NCI-H526 (cell line): ENCODE results near the gene ZNF536.
A peak's percentile ranks its signal among the peaks of the same experiment; 100 is the strongest.

Experiments used
- DNase-seq, 2 experiments: peaks; one replicate each; lab custom pipeline; 2025; lab: John Stamatoyannopoulos, UW

Gene ZNF536

GRCh38 chr19:30528919-30529318 is 156.7 kb downstream of the ZNF536 start:
- no peak for DNase-seq

DNA sequence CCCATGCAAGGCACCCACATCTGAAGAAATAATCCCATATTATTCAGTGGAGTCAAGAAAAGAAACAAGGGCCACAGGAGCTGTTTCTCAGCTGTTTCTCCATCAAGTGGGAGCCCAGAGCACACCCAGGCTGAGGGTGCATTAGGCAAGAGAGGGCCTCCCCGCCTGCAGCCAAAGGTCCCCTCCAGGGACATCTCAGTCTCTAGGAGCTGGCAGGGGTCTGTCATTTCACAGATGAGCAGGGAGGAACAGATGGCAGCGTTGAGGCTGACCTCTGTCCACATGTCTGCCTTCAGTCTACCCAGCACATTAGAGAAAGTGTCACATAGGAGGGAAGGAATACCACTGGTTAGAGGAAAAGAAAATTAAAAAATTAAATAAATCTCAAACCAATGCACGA is 157.7 kb downstream of the ZNF536 start:
- DNase-seq, result no peak

DNA sequence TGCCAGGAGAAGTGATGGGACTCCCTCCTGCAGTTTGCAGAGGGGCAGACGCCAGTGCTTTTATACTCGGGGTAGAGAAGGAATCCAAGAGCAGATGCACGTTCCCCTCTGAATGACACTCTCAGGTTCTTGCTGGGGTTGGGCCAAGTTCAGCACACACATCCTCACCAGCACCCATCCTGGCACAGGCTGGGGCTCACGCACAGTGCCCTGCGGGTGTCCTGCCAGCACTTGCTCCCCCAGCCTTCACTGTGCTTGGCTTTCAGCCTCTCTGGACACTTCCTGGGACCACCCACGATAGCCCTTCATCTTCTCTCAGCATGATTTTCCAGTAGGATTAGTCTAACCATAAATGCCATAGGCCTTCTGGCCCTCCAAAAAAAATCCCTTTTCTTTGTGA is 158.6 kb downstream of the ZNF536 start:
- no peak for DNase-seq

DNA sequence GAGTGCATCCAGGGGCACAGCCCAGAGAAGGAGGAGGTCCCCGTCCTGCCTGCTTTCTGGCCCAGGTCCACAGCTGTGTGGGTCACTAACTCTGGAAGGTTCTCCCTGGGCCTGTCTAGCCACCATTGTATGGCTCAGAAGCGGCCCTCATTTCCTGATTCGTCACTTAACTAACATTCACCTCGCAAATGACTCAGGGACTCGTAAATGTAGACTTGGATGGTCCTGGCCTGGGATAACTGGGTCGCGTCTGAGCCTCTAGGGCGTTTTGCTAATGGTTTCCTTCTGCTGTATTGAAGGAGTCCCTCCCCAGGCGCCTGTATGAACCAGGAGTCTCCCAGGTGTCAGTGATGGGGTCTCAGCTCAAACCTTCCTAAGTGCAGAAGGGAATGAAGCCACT is 162.8 kb downstream of the ZNF536 start:
- DNase-seq, result no peak

DNA sequence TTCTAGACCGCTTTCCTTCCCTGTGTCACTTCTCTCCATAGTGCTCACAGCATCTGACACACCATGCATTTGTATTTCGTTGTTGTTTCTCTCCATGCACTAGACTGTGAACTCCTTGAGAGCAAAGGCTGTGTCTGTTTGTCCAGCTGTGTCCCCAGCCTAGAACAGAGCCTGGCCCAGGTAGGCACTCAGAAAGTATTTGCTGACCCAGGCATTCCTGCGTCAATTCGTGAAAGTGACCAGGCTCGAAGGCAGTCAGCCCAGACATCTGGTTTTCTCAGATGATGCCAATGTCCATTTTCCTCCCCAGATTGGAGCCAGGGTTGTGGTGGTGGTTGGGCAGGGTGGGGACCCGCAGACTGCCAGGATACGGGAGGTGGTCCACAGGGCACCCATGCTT is 164.8 kb downstream of the ZNF536 start:
- DNase-seq, result no peak

- DNase-seq, result no peak
Measured at GRCh38 chr19:30539315-30539714, 167.1 kb downstream of the ZNF536 start.

DNA sequence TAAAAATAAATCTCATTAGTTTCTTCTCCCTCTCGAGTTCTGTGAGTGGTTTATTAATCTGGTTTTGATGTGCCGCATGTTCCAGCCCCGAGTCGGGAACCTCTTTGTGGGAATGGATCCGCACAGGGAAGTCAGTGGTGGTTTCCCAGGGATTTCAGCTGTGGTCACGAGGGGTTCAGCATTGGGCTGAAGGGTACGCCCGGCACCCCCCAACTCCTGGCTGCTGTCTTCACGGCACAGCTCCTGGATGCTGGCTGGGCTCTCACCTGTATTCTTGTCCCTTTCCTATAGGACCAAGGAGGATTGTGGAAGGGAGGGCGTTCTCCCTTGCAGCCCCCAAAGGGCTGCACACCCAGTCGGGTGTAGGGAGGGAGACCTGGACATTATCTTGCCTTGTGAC is 167.8 kb downstream of the ZNF536 start:
- no peak for DNase-seq

DNA sequence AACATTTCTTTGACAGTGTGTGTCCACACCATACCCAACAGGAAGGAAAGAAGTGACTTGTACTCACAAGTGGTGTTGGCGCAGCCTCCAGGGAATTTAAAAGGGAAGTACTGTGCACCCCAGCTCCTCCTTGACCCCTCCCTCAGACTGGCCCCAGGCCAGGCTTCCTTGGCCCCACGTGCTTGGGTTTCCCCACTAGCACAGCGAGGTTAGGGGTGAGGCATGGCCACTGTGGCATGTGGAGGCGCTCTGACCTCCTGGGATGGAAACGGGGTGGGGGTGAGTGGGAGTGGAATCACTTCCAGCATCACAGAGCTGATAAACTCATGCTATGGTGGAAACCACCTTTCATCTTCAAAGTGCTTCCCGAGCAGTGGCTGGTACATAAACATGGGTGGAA is 168.6 kb downstream of the ZNF536 start:
- no peak for DNase-seq

DNA sequence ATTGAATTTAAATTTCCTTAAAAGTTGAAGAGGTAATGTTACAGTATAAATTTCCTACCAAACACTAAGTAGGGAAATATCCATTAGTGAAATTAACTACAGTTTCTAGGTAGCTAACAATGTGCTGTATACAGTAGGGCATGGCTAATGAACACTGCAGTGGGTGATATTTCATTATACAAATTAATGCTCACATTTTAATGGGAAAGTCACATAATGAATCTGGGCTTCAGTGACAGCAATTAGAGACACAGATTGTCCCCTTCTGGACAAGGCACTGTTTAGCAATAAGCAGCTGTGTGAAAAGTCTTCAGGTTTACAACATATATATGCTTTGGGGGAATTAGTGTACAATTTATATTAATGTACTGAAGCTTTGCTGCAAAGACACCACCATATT is 169.4 kb downstream of the ZNF536 start:
- no peak for DNase-seq

DNA sequence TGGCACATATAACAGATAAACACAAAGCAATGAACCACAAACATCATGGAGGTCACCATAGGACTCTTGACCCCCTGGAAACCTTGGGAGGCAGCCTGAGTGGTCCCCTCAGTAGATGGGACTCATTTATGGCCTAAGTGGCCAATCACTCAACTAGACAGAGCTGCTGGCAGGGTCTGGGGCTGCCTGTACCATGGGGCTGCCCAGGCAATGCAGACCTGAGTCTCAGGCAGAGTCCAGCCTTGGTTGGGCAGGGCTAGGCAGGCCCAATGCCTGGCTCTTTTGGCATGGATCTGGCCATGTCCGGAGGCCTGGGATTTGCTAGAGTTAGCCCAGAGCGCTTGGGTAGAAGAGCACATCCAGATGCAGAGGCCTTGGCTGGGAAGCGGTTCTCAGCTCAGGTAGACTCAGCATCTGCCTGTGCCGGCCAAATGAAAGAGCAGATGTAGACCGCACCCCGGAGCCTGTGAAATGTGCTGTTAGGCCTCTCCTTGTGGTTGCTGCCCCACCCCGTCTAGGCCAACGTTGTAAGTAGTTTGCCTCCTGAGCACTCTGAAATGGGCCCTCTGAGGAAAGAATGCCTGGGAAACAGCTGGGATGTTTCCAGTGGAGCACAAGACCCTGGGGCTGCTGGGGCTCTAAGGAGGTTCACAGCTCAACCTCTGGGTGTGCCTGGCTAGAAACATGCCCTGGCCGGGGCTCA is 171.2 kb downstream of the ZNF536 start:
- DNase-seq, result no peak

DNA sequence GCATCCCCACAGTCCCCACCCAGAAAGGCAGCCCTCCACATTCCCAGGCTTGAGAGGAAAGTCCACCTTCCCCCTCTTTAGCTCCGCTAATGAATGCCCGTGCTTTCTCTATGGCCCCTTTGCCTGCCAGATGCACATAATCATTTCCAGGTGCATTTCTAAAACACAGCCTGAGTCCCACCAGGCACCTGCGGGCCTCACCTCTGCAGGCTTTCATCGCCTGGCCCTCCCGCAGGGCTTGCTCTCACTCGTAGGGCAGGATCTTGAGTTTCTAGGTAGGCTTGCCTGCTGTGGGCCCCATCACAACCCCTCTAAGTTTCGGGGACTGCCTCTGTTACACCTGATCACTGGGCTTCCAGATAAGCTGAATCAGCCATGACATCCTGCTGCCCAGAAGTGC is 173.6 kb downstream of the ZNF536 start:
- no peak for DNase-seq

DNA sequence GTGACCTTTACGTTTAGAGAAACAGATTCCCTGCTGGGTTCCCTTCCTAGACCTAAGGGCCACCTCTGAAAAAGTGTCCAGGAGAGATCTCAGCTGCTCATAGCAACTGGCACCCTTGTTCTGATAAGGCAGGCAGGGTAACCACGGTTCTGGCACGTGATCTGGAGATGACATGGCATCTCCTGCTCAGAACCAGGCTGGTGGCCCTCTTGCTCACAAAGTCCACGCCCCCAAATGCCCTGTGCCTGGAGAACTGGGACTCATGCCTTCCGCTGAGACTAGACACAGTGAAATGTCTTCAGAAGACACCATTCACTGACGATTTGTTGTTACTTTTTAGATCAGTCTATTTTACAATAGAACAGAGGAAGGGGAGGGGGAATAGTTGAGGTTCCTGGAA is 174.1 kb downstream of the ZNF536 start:
- no peak for DNase-seq

DNA sequence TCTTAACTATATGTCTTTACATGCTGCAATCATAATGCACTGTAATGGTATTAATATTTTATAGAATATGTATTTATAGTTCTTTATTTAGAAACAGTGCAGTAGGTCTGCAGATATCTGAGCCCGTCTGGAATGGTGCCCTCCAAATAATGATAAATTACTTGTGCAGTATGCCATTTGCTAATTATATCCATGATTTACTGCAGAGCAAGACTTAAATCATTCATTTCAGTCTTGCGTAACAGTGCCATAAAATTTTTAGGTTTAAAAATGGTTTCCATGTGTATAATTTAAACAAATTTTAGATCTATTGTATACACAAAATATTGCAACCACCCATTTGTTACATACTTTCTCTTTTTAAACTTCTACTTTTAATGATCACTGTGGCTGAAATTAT is 175.1 kb downstream of the ZNF536 start:
- DNase-seq, result no peak

- DNase-seq, result no peak
Measured at GRCh38 chr19:30549151-30549550, 177.0 kb downstream of the ZNF536 start.

- DNase-seq, result no peak
Measured at GRCh38 chr19:30551271-30551670, 179.1 kb downstream of the ZNF536 start.

GRCh38 chr19:30552593-30552992 is 180.4 kb downstream of the ZNF536 start:
- DNase-seq, result no peak

DNA sequence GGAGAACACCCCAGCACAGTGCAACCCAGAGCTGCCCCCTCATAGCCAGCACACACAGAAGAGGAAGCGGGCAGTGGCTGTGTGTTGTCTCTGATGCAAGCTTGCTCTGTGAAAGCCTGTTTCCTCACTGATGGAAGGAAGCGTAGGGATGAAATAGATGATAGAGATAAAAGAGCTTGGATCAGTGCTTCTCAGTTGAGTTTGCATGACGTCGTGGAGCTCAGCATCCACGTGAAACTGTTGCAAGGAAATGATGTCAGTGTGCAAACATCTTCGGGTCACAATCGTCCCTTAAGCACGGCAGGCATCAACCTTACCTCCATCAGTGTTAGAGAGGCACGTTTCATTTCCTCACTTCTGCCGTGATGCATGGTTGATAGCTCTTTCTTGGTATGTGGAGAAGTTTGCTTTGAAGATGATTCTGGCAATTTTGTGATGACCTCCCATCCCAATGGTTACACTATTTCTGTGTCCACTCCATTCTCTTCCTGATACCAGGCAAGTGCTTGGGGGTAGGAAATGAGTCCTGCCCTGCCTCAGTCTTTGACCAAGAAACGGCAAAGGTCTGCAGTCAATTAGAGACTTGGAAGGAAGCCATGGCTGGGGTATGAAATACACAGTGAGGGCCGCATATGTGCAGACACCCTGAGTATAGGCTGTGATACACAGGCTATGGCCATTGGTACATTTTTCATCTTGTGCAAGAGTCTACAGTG is 183.0 kb downstream of the ZNF536 start:
- no peak for DNase-seq

DNA sequence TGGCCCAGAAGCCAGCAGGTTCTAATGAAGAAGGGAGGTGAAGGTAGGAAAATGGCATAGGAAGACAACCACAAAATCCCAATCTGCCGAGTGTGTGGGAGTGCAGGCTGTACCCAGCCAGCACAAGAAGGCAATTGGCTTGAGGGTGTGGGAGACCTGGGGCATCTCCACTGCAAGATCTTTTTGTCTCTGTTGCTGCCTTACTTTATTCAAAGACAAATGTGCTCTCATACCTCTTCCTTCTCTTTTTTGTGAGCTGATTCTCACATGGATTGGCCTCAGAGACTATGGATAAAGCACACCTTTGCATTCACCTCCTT is 183.6 kb downstream of the ZNF536 start:
- no peak for DNase-seq

DNA sequence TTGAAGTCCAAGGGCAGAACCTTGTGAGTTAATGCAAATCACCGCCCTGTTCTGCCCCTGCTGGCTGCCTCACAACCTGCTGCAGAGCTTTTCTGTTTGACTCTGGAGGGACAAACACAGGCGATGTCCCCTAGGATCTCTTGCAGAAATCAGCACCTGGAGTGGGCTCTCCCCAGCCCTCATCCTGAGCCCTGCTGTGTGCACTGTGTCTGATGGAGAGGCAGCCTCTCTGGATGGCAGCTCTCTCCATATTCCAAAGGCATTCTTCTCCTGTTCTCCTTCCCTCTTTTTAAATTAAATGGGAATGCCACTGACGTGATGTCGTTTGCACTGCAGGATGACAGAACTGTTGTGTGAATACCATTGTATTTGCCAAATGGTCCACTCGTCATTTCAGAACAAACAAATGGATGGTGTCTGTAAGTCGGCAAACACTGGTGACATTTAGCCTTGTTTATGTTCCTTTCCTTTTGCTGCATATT is 184.1 kb downstream of the ZNF536 start:
- DNase-seq, result peak; percentile 79 to 96

- DNase-seq, result peak in 1 of 2 experiments; percentile 15
Measured at GRCh38 chr19:30557212-30557611, 185.0 kb downstream of the ZNF536 start.

GRCh38 chr19:30557927-30558557 is 185.9 kb downstream of the ZNF536 start:
- DNase-seq, result no peak

- DNase-seq, result no peak
Measured at GRCh38 chr19:30558793-30559192, 186.6 kb downstream of the ZNF536 start.

DNA sequence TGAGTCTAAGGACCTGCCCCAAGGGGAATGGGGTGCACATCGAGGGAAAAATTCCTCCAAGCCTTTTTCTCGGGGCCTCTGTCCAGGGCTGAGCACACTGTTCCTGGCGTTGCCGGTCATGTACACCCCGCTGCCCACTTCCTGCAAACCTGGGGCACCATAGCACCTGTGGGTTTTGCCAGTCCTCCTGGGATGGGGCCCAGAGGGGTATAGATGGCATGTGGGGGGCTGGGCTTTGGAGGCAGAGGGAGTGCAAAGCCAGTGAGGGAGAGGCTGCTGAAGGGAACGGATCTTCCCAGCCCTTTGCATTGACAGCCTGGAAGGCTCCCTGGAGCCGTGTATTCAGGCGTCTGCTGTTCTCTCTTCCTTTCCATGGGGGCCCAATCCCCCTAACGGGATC is 187.3 kb downstream of the ZNF536 start:
- no peak for DNase-seq
